Measurements from ENCODE around the gene ZCCHC9.
"Not testable (repeated sequence)": the region's sequence is repeated elsewhere in the genome, so short reads cannot be mapped to it uniquely, and the experiment has no call there.

Gene ZCCHC9

DNA sequence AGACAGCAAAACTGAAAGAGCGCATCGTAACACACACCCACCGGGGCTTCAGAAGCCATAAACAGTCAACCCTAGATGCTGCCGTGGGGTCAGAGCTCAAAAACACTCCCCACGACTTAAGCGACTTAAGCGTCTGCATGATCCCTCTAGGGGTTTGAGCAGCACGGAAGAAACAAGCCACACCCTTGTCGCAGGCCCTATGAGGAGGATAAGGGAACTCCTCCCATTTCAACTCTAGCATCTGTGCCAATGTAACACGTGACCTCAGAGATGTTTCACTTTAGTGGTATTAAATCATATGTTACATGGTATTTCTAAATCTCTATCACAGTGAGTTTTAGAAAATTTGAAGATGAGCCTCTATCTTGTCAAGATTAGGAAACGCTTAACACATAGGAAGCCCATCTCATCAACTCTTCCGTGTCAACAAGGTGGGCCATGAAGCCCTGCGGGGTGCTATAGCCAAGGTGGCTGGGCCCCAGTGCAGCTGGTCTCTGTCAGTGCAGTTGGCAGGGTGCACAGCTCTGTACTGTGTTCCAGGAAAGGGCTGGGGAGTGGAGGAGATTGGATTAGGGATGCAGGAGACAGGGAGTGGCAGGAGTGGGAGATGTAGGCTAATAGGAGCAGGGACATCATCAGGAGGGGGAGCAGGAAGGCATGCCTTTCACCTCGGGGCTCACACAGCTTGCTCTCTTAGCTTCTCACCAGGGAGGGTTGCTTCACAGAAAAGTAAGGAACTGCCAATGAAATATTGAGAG, 33.1 kb downstream of the ZCCHC9 start:
- no peak overlapping the region for H3K27ac ChIP-seq (ENCODE audit: low read depth, low read length)
- no peak overlapping the region for H2AFZ ChIP-seq (ENCODE audit: low read length, unreplicated experiment)
- no peaks in the 10 kb centered on the region for H3K36me3 ChIP-seq (ENCODE audit: insufficient read depth, low read length)
- H3K79me2 ChIP-seq (ENCODE audit: control insufficient read depth, insufficient read depth, low read length, unreplicated experiment) = no peaks in the 10 kb centered on the region
- H3K4me1 ChIP-seq (ENCODE audit: control insufficient read depth, insufficient read depth, low read length, unreplicated experiment) = no peaks in the 10 kb centered on the region
- no peaks in the 10 kb centered on the region for H3K27me3 ChIP-seq (ENCODE audit: insufficient read depth, low read length)
- no peak overlapping the region for H3K4me3 ChIP-seq (ENCODE audit: low read depth, low read length)

DNA sequence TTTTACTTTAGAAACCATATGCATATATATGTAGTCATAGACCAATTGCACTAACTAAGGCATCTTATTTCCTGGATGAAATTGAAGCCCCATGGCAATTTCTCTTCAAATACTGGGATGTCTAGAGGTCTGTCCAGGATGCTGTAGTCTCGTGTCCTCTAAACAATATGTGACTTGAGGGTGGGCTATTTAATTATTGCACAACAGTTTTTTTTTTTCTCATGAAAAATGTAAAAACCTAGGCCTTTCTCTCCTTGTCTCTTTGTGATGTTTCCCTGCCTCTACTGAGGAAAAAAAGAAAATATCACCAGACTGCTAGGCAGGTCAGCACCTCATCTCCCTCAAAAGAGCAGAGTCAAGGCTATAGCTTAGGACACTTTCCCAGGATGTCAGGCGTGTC, 34.6 kb downstream of the ZCCHC9 start:
- no peaks in the 10 kb centered on the region for H3K36me3 ChIP-seq (ENCODE audit: insufficient read depth, low read length)
- H3K27ac ChIP-seq (ENCODE audit: low read depth, low read length) = no peak overlapping the region
- no peak overlapping the region for H3K4me3 ChIP-seq (ENCODE audit: low read depth, low read length)
- no peaks in the 10 kb centered on the region for H3K79me2 ChIP-seq (ENCODE audit: control insufficient read depth, insufficient read depth, low read length, unreplicated experiment)
- no peaks in the 10 kb centered on the region for H3K4me1 ChIP-seq (ENCODE audit: control insufficient read depth, insufficient read depth, low read length, unreplicated experiment)
- no peaks in the 10 kb centered on the region for H3K27me3 ChIP-seq (ENCODE audit: insufficient read depth, low read length)
- H2AFZ ChIP-seq (ENCODE audit: low read length, unreplicated experiment) = no peak overlapping the region

DNA sequence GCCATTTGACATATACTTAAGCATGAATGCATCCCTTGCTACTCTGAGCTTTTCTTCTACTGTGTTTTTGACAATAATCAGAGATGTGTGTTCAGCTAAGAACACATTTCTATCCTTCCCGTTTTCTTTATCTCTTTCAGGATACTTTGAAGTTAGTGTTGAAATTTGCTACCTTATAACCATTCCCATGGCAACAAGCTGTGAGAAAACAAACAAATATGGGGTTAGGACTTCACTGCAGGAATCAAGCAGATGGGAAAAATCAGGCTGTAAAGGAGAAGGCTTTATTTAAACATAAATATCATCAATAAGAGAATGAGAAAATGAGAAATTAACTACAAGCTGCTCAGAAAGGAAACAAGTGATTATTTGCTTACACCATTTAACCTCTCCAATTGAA, 35.2 kb downstream of the ZCCHC9 start:
- no peaks in the 10 kb centered on the region for H3K4me1 ChIP-seq (ENCODE audit: control insufficient read depth, insufficient read depth, low read length, unreplicated experiment)
- H3K4me3 ChIP-seq (ENCODE audit: low read depth, low read length) = no peak overlapping the region
- H3K79me2 ChIP-seq (ENCODE audit: control insufficient read depth, insufficient read depth, low read length, unreplicated experiment) = no peaks in the 10 kb centered on the region
- no peaks in the 10 kb centered on the region for H3K36me3 ChIP-seq (ENCODE audit: insufficient read depth, low read length)
- no peaks in the 10 kb centered on the region for H3K27me3 ChIP-seq (ENCODE audit: insufficient read depth, low read length)
- no peak overlapping the region for H3K27ac ChIP-seq (ENCODE audit: low read depth, low read length)
- no peak overlapping the region for H2AFZ ChIP-seq (ENCODE audit: low read length, unreplicated experiment)

DNA sequence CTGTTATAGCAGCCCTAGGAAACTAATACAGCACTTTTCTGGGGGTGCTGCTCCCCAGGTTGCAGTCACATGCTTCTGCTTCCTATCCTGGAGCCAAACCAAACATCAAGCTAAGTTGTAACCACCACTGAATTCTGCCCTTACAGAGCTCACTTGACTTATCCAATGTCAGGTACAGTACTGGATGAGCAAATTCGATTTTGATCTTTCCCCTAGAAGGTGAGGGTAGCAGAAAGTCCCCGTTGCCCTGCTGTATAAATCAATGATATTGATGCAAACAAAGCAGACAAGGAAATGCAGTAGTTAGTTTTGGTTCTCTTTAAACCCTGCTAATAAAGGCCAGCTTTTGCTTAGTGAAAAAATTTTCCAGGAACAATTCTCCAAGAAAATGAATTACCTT, 36.4 kb downstream of the ZCCHC9 start:
- H3K79me2 ChIP-seq (ENCODE audit: control insufficient read depth, insufficient read depth, low read length, unreplicated experiment) = no peaks in the 10 kb centered on the region
- no peak overlapping the region for H3K4me3 ChIP-seq (ENCODE audit: low read depth, low read length)
- H3K4me1 ChIP-seq (ENCODE audit: control insufficient read depth, insufficient read depth, low read length, unreplicated experiment) = no peaks in the 10 kb centered on the region
- H3K27ac ChIP-seq (ENCODE audit: low read depth, low read length) = no peak overlapping the region
- no peaks in the 10 kb centered on the region for H3K27me3 ChIP-seq (ENCODE audit: insufficient read depth, low read length)
- no peak overlapping the region for H2AFZ ChIP-seq (ENCODE audit: low read length, unreplicated experiment)
- no peaks in the 10 kb centered on the region for H3K36me3 ChIP-seq (ENCODE audit: insufficient read depth, low read length)

DNA sequence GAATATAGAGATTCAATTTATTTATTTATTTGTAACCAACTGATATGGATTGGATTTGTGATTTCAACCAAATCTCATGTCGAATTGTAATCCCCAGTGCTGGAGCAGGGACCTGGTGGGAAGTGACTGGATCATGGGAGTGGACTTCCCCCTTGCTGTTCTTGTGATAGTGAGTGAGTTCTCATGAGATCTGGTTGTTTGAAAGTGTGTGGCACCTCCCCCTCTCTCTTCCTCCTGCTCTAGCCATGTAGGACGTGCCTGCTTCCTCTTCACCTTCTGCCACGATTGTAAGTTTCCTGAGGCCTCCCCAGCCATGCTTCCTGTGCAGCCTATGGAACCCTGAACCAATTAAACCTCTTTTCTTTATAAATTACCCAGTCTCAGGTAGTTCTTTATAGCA, 36.8 kb downstream of the ZCCHC9 start:
- not testable (repeated sequence) for H2AFZ ChIP-seq (ENCODE audit: low read length, unreplicated experiment); H3K4me3 ChIP-seq (ENCODE audit: low read depth, low read length); H3K4me1 ChIP-seq (ENCODE audit: control insufficient read depth, insufficient read depth, low read length, unreplicated experiment); H3K27me3 ChIP-seq (ENCODE audit: insufficient read depth, low read length); H3K79me2 ChIP-seq (ENCODE audit: control insufficient read depth, insufficient read depth, low read length, unreplicated experiment); H3K36me3 ChIP-seq (ENCODE audit: insufficient read depth, low read length); H3K27ac ChIP-seq (ENCODE audit: low read depth, low read length)

DNA sequence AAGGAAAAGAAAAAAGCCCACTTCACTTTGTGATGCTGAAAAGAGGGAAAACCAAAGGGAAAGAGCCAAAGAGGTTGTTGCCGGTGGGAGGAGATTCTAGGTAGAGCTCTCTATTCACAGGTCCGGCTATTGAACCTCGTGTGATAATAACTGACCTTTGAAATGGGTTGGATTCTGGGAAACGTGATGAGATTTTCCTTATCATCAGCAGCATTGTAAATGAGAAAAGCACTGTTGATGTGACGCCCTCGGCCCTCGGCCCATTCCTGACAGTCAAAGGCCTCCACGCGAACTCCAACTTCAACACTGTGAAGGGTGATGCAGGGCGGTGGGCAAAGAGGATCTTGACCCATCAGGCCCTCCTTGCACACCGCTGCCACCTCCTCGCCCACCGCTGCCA, 43.3 kb downstream of the ZCCHC9 start:
- H2AFZ ChIP-seq (ENCODE audit: low read length, unreplicated experiment) = no peak overlapping the region

DNA sequence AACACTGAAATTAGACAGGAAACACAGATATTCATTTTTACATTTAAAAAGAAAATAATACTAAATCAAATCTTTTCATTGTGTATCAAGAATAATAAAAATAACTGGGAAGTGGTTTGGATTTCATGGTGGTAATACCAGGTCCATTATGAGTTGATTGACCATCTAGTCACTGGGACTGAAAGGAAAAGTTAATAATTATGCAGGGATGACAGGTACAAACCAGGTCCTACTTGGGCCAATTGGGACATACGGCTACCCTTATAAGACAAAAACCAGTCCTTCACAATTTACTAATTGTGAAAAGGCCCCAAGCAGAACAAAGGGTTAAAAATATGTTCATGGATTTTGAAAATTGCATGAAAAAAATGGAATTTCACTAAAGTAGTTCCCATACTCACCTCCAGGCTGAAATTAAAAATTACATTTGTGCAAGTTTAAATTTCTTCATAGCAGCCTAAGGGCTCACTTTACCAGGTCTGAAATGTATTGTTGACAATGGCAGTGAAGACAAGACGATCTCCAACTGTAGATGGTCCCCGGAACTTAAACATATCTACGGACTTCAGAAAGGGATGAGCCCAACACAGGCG, 44.1 kb downstream of the ZCCHC9 start:
- no peak overlapping the region for H3K4me3 ChIP-seq (ENCODE audit: low read depth, low read length)
- H3K27me3 ChIP-seq (ENCODE audit: insufficient read depth, low read length) = no peaks in the 10 kb centered on the region
- H2AFZ ChIP-seq (ENCODE audit: low read length, unreplicated experiment) = no peak overlapping the region
- no peaks in the 10 kb centered on the region for H3K4me1 ChIP-seq (ENCODE audit: control insufficient read depth, insufficient read depth, low read length, unreplicated experiment)
- H3K79me2 ChIP-seq (ENCODE audit: control insufficient read depth, insufficient read depth, low read length, unreplicated experiment) = no peaks in the 10 kb centered on the region
- H3K27ac ChIP-seq (ENCODE audit: low read depth, low read length) = no peak overlapping the region
- H3K36me3 ChIP-seq (ENCODE audit: insufficient read depth, low read length) = no peaks in the 10 kb centered on the region

More for the DNA sequence above, 43.3 kb downstream of the ZCCHC9 start:
- H3K27ac ChIP-seq (ENCODE audit: low read depth, low read length) = no peak overlapping the region
- H3K4me1 ChIP-seq (ENCODE audit: control insufficient read depth, insufficient read depth, low read length, unreplicated experiment) = no peaks in the 10 kb centered on the region
- no peaks in the 10 kb centered on the region for H3K27me3 ChIP-seq (ENCODE audit: insufficient read depth, low read length)
- H3K79me2 ChIP-seq (ENCODE audit: control insufficient read depth, insufficient read depth, low read length, unreplicated experiment) = no peaks in the 10 kb centered on the region
- no peak overlapping the region for H3K4me3 ChIP-seq (ENCODE audit: low read depth, low read length)
- H3K36me3 ChIP-seq (ENCODE audit: insufficient read depth, low read length) = no peaks in the 10 kb centered on the region

DNA sequence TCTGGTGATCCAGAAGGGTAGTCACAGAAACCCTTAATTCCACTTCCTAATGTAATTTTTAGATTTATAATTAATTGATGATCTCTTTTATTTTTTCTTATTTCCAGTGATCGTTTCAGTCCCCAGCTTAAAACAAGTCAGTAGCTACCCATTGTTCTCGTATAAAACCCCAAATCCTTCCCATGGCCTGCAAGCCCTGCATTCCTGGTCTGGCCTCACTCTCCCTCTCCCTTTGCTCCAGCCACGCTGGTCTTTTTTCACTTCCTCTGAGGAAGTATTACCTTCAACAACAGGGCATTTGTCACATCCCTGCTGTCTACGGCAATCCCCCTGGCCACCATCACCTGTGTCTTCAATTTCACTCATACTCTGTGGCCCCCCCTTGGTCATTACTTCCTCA, 47.8 kb downstream of the ZCCHC9 start:
- no peaks in the 10 kb centered on the region for H3K79me2 ChIP-seq (ENCODE audit: control insufficient read depth, insufficient read depth, low read length, unreplicated experiment)
- no peaks in the 10 kb centered on the region for H3K4me1 ChIP-seq (ENCODE audit: control insufficient read depth, insufficient read depth, low read length, unreplicated experiment)
- no peak overlapping the region for H3K27ac ChIP-seq (ENCODE audit: low read depth, low read length)
- no peaks in the 10 kb centered on the region for H3K27me3 ChIP-seq (ENCODE audit: insufficient read depth, low read length)
- H2AFZ ChIP-seq (ENCODE audit: low read length, unreplicated experiment) = no peak overlapping the region
- H3K4me3 ChIP-seq (ENCODE audit: low read depth, low read length) = no peak overlapping the region
- no peaks in the 10 kb centered on the region for H3K36me3 ChIP-seq (ENCODE audit: insufficient read depth, low read length)

DNA sequence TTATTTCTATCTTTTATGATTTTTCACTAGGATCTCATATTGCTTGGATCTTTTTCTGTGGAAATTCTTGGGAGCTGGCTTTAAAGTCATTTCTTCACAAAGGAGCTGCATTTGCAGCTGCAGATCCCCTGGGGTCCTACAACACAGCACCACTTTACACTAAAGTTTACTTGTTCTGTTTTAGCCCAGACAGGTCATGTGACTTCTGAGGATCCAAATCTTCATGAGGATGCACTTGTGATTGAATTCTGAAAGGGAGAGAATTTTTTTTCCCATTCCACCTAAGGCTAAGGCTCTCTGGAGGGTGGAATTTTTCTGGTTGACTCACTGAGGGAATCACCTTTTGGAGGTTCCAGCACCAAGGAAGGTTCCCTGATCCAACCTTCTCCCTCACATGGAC, 49.1 kb downstream of the ZCCHC9 start:
- H3K27ac ChIP-seq (ENCODE audit: low read depth, low read length) = no peak overlapping the region
- H3K4me3 ChIP-seq (ENCODE audit: low read depth, low read length) = no peak overlapping the region
- H2AFZ ChIP-seq (ENCODE audit: low read length, unreplicated experiment) = no peak overlapping the region
- H3K36me3 ChIP-seq (ENCODE audit: insufficient read depth, low read length) = no peaks in the 10 kb centered on the region
- H3K27me3 ChIP-seq (ENCODE audit: insufficient read depth, low read length) = no peaks in the 10 kb centered on the region
- no peaks in the 10 kb centered on the region for H3K79me2 ChIP-seq (ENCODE audit: control insufficient read depth, insufficient read depth, low read length, unreplicated experiment)
- no peaks in the 10 kb centered on the region for H3K4me1 ChIP-seq (ENCODE audit: control insufficient read depth, insufficient read depth, low read length, unreplicated experiment)

DNA sequence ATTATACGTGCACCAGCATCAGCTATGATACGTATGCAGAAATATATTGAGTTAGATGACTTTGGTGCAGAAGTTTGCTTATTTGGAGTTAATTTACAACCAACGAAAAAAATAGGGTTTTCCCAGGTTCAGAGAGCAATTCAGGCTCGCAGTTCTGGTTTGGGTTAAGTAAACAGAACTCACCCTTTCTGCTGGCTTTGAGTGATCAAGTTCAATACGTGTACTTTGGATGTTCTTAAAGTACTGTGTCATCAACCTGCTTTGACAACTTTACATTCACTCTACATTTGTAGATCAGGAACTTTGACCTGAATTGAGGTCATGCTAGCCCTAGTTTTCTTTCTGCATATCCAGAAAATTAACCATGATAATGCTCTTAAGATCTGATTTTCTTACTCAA, 51.8 kb downstream of the ZCCHC9 start:
- H2AFZ ChIP-seq (ENCODE audit: low read length, unreplicated experiment) = no peak overlapping the region
- no peaks in the 10 kb centered on the region for H3K27me3 ChIP-seq (ENCODE audit: insufficient read depth, low read length)
- H3K79me2 ChIP-seq (ENCODE audit: control insufficient read depth, insufficient read depth, low read length, unreplicated experiment) = no peaks in the 10 kb centered on the region
- H3K4me1 ChIP-seq (ENCODE audit: control insufficient read depth, insufficient read depth, low read length, unreplicated experiment) = no peaks in the 10 kb centered on the region
- no peak overlapping the region for H3K27ac ChIP-seq (ENCODE audit: low read depth, low read length)
- H3K4me3 ChIP-seq (ENCODE audit: low read depth, low read length) = no peak overlapping the region
- H3K36me3 ChIP-seq (ENCODE audit: insufficient read depth, low read length) = no peaks in the 10 kb centered on the region

DNA sequence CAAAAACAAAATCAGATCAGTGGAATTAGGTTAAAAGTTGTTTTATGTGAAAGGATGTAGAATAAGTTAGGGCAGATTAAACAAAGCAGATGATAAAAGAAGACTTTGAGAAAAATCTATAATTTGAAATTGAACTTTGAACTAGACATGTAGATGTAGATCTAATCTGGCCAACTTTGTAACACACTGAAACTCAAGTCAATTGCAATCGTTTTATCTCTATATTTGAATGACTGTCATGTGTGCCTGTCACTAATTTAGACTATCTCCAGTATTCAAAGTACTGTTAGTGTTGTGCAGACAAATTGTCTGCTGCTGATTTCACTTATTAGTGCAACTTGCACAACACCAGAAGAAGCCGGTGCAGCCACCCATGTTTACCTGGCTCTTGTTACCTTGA, 52.7 kb downstream of the ZCCHC9 start:
- no peak overlapping the region for H3K27ac ChIP-seq (ENCODE audit: low read depth, low read length)
- no peaks in the 10 kb centered on the region for H3K36me3 ChIP-seq (ENCODE audit: insufficient read depth, low read length)
- no peaks in the 10 kb centered on the region for H3K27me3 ChIP-seq (ENCODE audit: insufficient read depth, low read length)
- H3K79me2 ChIP-seq (ENCODE audit: control insufficient read depth, insufficient read depth, low read length, unreplicated experiment) = no peaks in the 10 kb centered on the region
- H3K4me1 ChIP-seq (ENCODE audit: control insufficient read depth, insufficient read depth, low read length, unreplicated experiment) = no peaks in the 10 kb centered on the region
- H3K4me3 ChIP-seq (ENCODE audit: low read depth, low read length) = no peak overlapping the region
- H2AFZ ChIP-seq (ENCODE audit: low read length, unreplicated experiment) = no peak overlapping the region

Measured in ACC112 (cell line).